Brain microvascular endothelial cell (primary cell): ENCODE measurements around the gene TMC4.

ENCODE experiments used
- DNase-seq: peaks from one replicate; pipeline ENCODE4 v3.0.0-alpha.2; 2020
- H3K27ac ChIP-seq: fragments of 250-450 bp; sonication (Bioruptor Pico); 2 replicates; pipeline ENCODE4 v1.5.1; 2020; ENCODE audit warnings: mild to moderate bottlenecking, moderate library complexity
- H3K27me3 ChIP-seq: fragments of 250-450 bp; sonication (Bioruptor Pico); replicated peaks from 2 replicates; pipeline ENCODE4 v1.5.1; 2020; ENCODE audit warnings: mild to moderate bottlenecking
- H3K36me3 ChIP-seq: fragments of 250-450 bp; sonication (Bioruptor Pico); replicated peaks from 2 replicates; pipeline ENCODE4 v1.5.1; 2020; ENCODE audit warnings: mild to moderate bottlenecking
- H3K4me3 ChIP-seq: 2 replicates; pipeline ENCODE4 v1.5.1; 2011; ENCODE audit warnings: low read depth, mild to moderate bottlenecking, control low read depth, low read length, moderate library complexity
- in situ Hi-C: cut with HindIII; loops from 2 replicates; pipeline ENCODE4 v1.10.0; 2017; ENCODE audit warnings: low sequenced_read_pairs, low pct_ligation_motif_present
- TF ChIP-seq, protein P1 (sequence below): IDR thresholded peaks from 2 replicates; pipeline ENCODE4 v1.5.1; 2011; ENCODE audit warnings: low read depth, mild to moderate bottlenecking, moderate library complexity, low read length, control low read depth, inconsistent platforms; ENCODE audit errors: missing control alignments

Gene TMC4

DNA sequence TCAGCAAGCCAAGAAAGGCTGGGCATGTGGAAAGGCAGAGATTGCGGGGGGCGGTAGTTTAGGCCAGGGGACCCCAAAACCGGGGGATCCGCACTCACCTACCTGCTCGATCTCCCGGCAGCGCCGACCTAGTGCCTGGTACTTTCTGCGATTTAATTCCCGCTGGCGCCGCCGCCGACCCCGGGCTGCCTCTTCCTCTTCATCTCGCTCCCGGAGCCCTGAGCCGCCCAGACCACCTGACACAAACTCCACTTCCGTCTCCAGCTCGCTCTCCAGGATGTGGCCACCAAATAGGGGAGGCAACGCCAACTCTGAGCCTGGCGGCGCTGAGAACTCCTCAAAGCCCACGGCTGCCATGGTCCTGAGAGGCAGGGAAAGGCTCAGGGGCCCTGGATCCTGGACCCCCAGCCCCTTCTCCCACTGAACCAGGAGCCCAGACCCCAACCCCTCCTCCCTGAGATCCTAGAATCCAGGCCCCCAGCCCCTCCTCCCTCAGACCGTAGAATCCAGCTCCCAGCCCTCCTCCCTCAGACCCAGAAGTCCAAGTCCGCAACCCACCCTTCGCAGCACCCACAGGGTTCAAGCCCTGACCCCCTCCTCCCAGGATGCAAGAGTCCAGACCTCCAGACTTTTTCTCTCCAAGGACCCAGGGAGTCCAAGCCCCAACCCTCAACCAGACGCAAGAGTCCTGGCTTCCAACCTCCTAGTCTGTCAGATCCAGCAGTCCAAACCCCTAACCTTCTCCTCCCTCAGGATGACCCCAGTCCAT, 58.4 kb downstream of the TMC4 start:
- peak; percentile 36 for DNase-seq
- H3K4me3 ChIP-seq = peak overlapping the region; percentile 90
- TF ChIP-seq, protein P1, sequence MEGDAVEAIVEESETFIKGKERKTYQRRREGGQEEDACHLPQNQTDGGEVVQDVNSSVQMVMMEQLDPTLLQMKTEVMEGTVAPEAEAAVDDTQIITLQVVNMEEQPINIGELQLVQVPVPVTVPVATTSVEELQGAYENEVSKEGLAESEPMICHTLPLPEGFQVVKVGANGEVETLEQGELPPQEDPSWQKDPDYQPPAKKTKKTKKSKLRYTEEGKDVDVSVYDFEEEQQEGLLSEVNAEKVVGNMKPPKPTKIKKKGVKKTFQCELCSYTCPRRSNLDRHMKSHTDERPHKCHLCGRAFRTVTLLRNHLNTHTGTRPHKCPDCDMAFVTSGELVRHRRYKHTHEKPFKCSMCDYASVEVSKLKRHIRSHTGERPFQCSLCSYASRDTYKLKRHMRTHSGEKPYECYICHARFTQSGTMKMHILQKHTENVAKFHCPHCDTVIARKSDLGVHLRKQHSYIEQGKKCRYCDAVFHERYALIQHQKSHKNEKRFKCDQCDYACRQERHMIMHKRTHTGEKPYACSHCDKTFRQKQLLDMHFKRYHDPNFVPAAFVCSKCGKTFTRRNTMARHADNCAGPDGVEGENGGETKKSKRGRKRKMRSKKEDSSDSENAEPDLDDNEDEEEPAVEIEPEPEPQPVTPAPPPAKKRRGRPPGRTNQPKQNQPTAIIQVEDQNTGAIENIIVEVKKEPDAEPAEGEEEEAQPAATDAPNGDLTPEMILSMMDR = no peak
- peak overlapping the region; percentile 91 for H3K27ac ChIP-seq
- no peaks in the 10 kb centered on the region for H3K27me3 ChIP-seq
- peaks cover 28% of the 10 kb centered on the region for H3K36me3 ChIP-seq
- in situ Hi-C loops = no loop called here
